ENCODE measurements around the gene DHRS3.

Gene DHRS3

DNA sequence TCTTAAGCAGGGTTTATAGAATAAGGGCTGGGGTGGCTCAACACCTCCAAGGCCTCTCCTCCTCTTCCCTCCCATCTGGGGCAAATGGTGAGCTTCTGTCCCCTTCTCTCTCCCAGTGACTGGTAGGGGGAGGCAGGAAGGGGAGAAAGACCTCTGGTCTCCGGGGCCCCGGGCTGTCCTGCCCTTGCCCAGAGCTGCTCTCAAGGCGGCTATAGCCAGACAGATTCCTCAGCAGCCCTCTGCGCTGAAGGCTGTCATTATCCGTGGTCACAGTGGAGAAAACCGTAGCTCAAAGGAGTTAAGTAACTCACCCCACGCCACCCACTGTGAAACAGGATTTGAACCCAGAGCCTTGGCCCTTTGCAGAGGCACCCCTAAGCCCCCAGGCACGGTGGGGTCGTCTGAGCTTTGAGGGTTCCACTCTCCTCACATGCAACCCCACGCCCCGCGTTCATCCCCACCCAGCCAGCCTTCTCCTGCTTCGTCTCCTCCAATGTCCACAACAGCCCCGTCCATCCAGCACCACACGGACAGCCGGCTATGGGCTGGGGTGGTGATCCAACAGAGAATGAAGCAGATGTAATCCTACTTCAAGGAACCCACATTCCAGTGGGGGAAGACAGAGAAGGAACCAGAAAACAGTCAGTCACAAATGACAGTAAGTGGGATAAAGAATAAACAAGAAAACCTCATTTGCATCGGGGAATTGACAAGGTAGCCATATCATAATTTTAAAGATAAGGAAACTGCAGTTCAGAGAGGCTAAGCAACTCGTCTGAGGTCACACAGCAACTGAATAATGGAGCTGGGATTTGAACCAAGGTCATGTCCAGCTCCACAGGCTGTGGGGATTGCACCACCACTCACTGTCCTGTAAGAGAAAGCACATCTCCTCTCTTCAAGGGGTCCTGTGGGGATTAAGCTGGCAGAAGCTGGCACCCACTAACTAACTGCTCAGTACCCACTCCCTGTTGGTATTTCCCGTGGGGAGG, 31.8 kb downstream of the DHRS3 start:
- Histone ChIP-seq H3K36me3 (ENCODE audit: control insufficient read depth, insufficient read depth, low read length) (peaks cover 4% of the 10 kb centered on the region; the same call in 1 of the 2 replicates), H3K27me3 (ENCODE audit: control insufficient read depth, insufficient read depth, low read length) (no peaks in the 10 kb centered on the region), H3K4me3 (ENCODE audit: low read depth, low read length) (no peak overlapping the region), H3K27ac (ENCODE audit: low read depth, low read length) (no peak overlapping the region), H3K9ac (ENCODE audit: low read length) (no peak overlapping the region), H3K9me3 (ENCODE audit: control insufficient read depth, insufficient read depth, low read depth, low read length) (no peaks in the 10 kb centered on the region), H3K4me1 (ENCODE audit: control insufficient read depth, insufficient read depth, low read length) (no peaks in the 10 kb centered on the region)

DNA sequence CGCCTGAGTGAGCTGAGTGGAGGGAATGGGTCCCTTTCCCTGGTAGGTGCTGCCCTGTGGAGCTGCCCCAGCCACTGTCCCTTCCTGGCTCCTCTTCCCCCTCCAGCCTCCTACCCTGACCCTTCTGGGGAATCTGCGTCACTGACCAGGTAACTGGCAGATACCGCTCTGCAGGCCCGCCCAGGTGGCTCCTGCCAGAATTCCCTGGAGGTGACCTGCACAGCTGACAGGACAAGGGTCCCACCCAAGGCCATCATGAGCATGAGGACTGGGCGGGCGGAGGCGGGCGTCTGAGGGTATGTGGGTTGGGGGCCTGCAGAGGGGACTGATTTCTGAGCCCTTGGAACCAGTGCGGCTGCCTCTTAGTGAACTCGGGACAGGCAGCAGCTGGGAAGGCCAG, 32.5 kb downstream of the DHRS3 start:
- H3K4me3 ChIP-seq (ENCODE audit: low read depth, low read length): no peak overlapping the region
- no peak overlapping the region for H3K27ac ChIP-seq (ENCODE audit: low read depth, low read length)

DNA sequence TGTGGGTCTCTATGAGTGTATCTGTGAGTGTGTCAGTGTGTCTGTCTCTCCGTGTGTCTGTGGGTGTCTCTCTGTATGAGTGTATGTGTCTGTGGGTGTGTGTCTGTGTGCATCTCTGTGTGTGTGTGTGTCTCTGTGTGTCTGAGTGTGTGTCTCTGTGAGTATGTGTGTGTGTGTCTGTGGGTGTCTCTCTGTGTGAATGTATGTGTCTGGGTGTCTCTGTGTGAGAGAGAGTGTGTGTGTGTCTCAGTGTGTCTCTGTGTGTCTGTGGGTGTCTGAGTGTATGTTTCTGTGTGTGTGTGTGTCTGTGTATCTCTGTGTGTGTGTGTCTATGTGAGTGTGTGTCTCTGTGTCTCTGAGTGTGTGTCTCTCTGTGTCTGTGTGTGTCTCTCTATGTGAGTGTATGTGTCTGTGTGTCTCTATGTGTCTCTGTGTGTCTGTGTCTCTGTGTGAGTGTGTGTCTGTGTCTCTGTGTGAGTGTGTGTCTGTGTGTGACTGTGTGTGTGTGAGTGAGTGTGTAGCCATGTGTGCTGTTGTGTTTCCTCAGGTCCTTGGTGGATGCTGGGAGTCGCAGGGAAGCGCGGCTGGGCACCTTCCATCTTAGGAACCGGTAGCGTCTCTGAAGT, 33.0 kb downstream of the DHRS3 start:
- H3K9ac ChIP-seq (ENCODE audit: low read length): no peak overlapping the region
- no peaks in the 10 kb centered on the region for H3K4me1 ChIP-seq (ENCODE audit: control insufficient read depth, insufficient read depth, low read length)
- H3K27ac ChIP-seq (ENCODE audit: low read depth, low read length): no peak overlapping the region
- peaks cover 9% of the 10 kb centered on the region; the same call in 1 of the 2 replicates for H3K36me3 ChIP-seq (ENCODE audit: control insufficient read depth, insufficient read depth, low read length)
- H3K27me3 ChIP-seq (ENCODE audit: control insufficient read depth, insufficient read depth, low read length): no peaks in the 10 kb centered on the region
- no peak overlapping the region for H3K4me3 ChIP-seq (ENCODE audit: low read depth, low read length)
- H3K9me3 ChIP-seq (ENCODE audit: control insufficient read depth, insufficient read depth, low read depth, low read length): no peaks in the 10 kb centered on the region

More for the DNA sequence above, 32.5 kb downstream of the DHRS3 start:
- H3K9ac ChIP-seq (ENCODE audit: low read length): no peak overlapping the region
- H3K27me3 ChIP-seq (ENCODE audit: control insufficient read depth, insufficient read depth, low read length): no peaks in the 10 kb centered on the region
- no peaks in the 10 kb centered on the region for H3K4me1 ChIP-seq (ENCODE audit: control insufficient read depth, insufficient read depth, low read length)
- H3K36me3 ChIP-seq (ENCODE audit: control insufficient read depth, insufficient read depth, low read length): peaks cover 4% of the 10 kb centered on the region; the same call in 1 of the 2 replicates
- H3K9me3 ChIP-seq (ENCODE audit: control insufficient read depth, insufficient read depth, low read depth, low read length): no peaks in the 10 kb centered on the region

DNA sequence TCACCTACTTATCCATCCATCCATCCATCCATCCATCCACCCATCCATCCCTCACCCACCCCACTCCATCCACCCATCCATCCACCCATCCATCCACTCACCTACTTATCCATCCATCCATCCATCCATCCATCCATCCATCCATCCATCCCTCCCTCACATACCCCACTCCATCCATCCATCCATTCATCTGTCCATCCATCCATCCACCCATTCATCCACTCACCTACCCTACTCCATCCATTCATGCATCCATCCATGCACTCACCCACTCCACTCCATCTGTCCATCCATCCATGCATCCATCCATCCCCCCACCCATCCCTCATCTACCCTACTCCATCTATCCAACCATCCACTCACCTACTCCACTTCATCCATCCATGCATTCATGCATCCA, 34.5 kb downstream of the DHRS3 start:
- H3K27ac ChIP-seq (ENCODE audit: low read depth, low read length): no peak overlapping the region
- no peaks in the 10 kb centered on the region for H3K27me3 ChIP-seq (ENCODE audit: control insufficient read depth, insufficient read depth, low read length)
- peaks cover 20% of the 10 kb centered on the region; the same call in 1 of the 2 replicates for H3K36me3 ChIP-seq (ENCODE audit: control insufficient read depth, insufficient read depth, low read length)
- H3K9ac ChIP-seq (ENCODE audit: low read length): no peak overlapping the region
- no peaks in the 10 kb centered on the region for H3K4me1 ChIP-seq (ENCODE audit: control insufficient read depth, insufficient read depth, low read length)
- H3K4me3 ChIP-seq (ENCODE audit: low read depth, low read length): no peak overlapping the region
- H3K9me3 ChIP-seq (ENCODE audit: control insufficient read depth, insufficient read depth, low read depth, low read length): no peaks in the 10 kb centered on the region

DNA sequence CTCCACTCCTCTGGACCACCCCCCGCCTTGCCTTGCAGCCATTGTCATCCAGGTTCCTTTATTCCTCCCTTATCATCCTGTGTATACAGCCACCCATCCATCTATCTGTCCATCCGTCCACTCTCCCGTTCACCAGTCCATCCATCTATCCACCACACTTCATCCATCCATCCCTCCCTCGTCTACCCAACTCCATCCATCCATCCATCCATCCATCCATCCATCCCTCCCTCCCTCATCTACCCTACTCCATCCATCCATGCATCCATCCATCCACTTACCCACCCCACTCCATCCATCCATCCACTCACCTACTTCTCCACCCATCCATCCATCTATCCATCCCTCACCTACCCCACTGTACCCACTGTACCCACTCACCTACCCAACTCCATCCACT, 35.4 kb downstream of the DHRS3 start:
- H3K27ac ChIP-seq (ENCODE audit: low read depth, low read length): no peak overlapping the region
- H3K4me3 ChIP-seq (ENCODE audit: low read depth, low read length): no peak overlapping the region
- H3K36me3 ChIP-seq (ENCODE audit: control insufficient read depth, insufficient read depth, low read length): peaks cover 25% of the 10 kb centered on the region; the same call in 1 of the 2 replicates
- H3K9ac ChIP-seq (ENCODE audit: low read length): no peak overlapping the region
- H3K27me3 ChIP-seq (ENCODE audit: control insufficient read depth, insufficient read depth, low read length): no peaks in the 10 kb centered on the region
- no peaks in the 10 kb centered on the region for H3K9me3 ChIP-seq (ENCODE audit: control insufficient read depth, insufficient read depth, low read depth, low read length)
- no peaks in the 10 kb centered on the region for H3K4me1 ChIP-seq (ENCODE audit: control insufficient read depth, insufficient read depth, low read length)

DNA sequence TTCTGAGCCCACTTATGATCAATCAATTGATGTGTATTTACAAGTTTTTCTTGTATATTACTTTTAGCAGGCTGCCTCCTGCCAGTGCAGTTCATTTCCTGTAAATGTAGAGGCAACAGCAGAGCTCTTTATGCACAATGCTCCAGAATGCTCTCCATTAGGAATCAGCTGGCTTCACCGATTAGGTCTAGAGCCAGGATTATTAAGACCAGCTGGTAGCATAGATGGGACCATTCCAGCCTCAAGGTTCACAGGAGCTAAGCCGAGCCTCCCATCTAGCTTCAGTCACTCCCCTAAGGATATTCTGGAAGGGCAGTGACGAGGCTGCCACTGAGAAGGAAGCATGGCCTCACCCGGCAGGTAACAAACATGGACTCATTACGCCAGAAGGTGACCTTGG, 36.8 kb downstream of the DHRS3 start:
- H3K4me1 ChIP-seq (ENCODE audit: control insufficient read depth, insufficient read depth, low read length): no peaks in the 10 kb centered on the region
- H3K27me3 ChIP-seq (ENCODE audit: control insufficient read depth, insufficient read depth, low read length): no peaks in the 10 kb centered on the region
- no peak overlapping the region for H3K9ac ChIP-seq (ENCODE audit: low read length)
- no peaks in the 10 kb centered on the region for H3K9me3 ChIP-seq (ENCODE audit: control insufficient read depth, insufficient read depth, low read depth, low read length)
- no peak overlapping the region for H3K4me3 ChIP-seq (ENCODE audit: low read depth, low read length)
- no peak overlapping the region for H3K27ac ChIP-seq (ENCODE audit: low read depth, low read length)
- H3K36me3 ChIP-seq (ENCODE audit: control insufficient read depth, insufficient read depth, low read length): peaks cover 33% of the 10 kb centered on the region

DNA sequence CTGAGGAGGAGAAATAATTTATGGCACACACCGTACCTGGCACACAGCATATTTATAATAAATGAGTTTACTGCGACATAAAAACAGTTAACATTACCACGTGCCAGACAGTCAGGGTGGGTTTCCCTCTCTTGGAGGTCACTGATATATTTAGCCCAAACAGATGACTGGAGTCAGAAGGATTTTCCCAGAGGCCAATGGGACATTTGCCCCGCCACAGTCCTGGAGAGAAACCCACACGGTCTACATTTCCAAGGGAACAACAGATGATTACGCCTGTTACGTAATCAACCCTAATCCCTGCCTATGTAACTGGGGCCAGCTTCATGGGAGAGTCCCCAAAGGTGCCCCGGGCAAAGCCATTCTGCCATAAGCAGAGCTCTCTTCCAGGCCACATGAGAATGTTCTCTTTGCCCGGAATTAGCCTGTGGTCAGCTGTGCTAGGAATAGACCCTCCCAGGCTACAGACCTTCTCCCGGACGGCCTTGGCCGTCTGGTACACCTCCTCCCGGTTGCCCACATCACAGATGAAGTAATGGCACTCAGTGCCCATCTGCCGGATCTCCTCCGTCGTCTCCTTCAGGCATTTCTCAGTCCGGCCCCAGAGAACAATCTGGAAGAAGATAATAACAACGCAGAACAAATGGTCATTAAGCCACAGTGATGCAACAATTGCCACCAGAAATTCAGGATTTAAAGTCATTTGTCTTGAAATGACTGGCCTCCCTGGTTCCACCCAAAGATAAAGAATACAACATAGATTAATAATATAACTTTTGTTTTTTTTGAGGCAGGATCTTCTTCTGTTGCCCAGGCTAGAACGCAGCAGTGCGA, 37.7 kb downstream of the DHRS3 start:
- H3K27ac ChIP-seq (ENCODE audit: low read depth, low read length): no peak overlapping the region
- H3K4me3 ChIP-seq (ENCODE audit: low read depth, low read length): no peak overlapping the region
- no peak overlapping the region for H3K9ac ChIP-seq (ENCODE audit: low read length)
- H3K9me3 ChIP-seq (ENCODE audit: control insufficient read depth, insufficient read depth, low read depth, low read length): no peaks in the 10 kb centered on the region
- no peaks in the 10 kb centered on the region for H3K4me1 ChIP-seq (ENCODE audit: control insufficient read depth, insufficient read depth, low read length)
- no peaks in the 10 kb centered on the region for H3K27me3 ChIP-seq (ENCODE audit: control insufficient read depth, insufficient read depth, low read length)
- peaks cover 32% of the 10 kb centered on the region for H3K36me3 ChIP-seq (ENCODE audit: control insufficient read depth, insufficient read depth, low read length)

DNA sequence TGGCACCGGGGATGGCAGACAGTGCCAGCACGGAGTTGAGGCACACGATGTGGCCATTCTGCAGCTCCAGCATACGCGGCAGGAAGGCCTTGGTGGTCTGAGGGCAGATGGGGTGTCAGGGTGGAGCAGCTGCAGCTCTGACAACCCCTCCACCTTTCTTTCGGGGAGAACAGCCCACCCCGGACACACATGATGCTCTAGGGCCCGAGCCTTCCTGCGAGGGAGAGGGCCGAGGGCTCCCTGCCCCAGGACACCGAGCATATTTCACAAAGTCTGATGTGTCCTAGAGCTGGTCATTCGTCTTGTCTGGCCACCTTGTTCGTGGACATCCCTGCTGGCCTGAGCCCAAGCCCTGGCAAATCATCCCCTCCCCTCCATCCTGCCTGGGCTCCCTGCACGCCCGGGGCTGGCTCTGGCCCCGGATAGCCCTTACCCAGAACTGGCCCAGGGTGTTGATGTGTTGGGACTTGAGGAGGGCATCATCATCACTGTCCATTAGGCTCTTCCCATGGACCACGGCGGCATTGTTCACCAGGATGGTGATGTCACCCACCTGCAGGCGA, 39.1 kb downstream of the DHRS3 start:
- no peak overlapping the region for H3K9ac ChIP-seq (ENCODE audit: low read length)
- no peaks in the 10 kb centered on the region for H3K27me3 ChIP-seq (ENCODE audit: control insufficient read depth, insufficient read depth, low read length)
- peaks cover 36% of the 10 kb centered on the region for H3K36me3 ChIP-seq (ENCODE audit: control insufficient read depth, insufficient read depth, low read length)
- no peaks in the 10 kb centered on the region for H3K9me3 ChIP-seq (ENCODE audit: control insufficient read depth, insufficient read depth, low read depth, low read length)
- H3K27ac ChIP-seq (ENCODE audit: low read depth, low read length): no peak overlapping the region
- no peak overlapping the region for H3K4me3 ChIP-seq (ENCODE audit: low read depth, low read length)
- no peaks in the 10 kb centered on the region for H3K4me1 ChIP-seq (ENCODE audit: control insufficient read depth, insufficient read depth, low read length)

- Histone ChIP-seq H3K27me3 (ENCODE audit: control insufficient read depth, insufficient read depth, low read length) (no peaks in the 10 kb centered on the region), H3K4me3 (ENCODE audit: low read depth, low read length) (no peak overlapping the region), H3K9ac (ENCODE audit: low read length) (no peak overlapping the region), H3K36me3 (ENCODE audit: control insufficient read depth, insufficient read depth, low read length) (peaks cover 45% of the 10 kb centered on the region), H3K9me3 (ENCODE audit: control insufficient read depth, insufficient read depth, low read depth, low read length) (no peaks in the 10 kb centered on the region), H3K4me1 (ENCODE audit: control insufficient read depth, insufficient read depth, low read length) (no peaks in the 10 kb centered on the region), H3K27ac (ENCODE audit: low read depth, low read length) (no peak overlapping the region)
Measured at GRCh38 chr1:12577020-12577419, 41.0 kb downstream of the DHRS3 start.

- Histone ChIP-seq H3K4me3 (ENCODE audit: low read depth, low read length) (no peak overlapping the region), H3K27me3 (ENCODE audit: control insufficient read depth, insufficient read depth, low read length) (no peaks in the 10 kb centered on the region), H3K9ac (ENCODE audit: low read length) (no peak overlapping the region), H3K9me3 (ENCODE audit: control insufficient read depth, insufficient read depth, low read depth, low read length) (no peaks in the 10 kb centered on the region), H3K27ac (ENCODE audit: low read depth, low read length) (no peak overlapping the region), H3K4me1 (ENCODE audit: control insufficient read depth, insufficient read depth, low read length) (no peaks in the 10 kb centered on the region), H3K36me3 (ENCODE audit: control insufficient read depth, insufficient read depth, low read length) (peaks cover 48% of the 10 kb centered on the region)
Measured at GRCh38 chr1:12574757-12575139, 43.3 kb downstream of the DHRS3 start.

Measured in HUES6 (cell line).